GM20431 (cell line): Measurements from ENCODE around the gene MACROH2A1.

Experiments used
- in situ Hi-C: fragments of 300-500 bp; cut with MseI, MboI; formaldehyde crosslinking; loops from one replicate; pipeline ENCODE4 v1.15.0; 2020; ENCODE audit warnings: low sequenced_read_pairs; ENCODE audit not compliant: unreplicated experiment

The MACROH2A1 gene

GRCh38 chr5:135304352-135305221 lies 94.4 kb downstream of the MACROH2A1 start:
- in situ Hi-C loops, result no loop called here

GRCh38 chr5:135303582-135304173 lies 95.4 kb downstream of the MACROH2A1 start:
- in situ Hi-C loops, result no loop called here

- in situ Hi-C loops, result no loop called here
These were observed 101.9 kb downstream of the MACROH2A1 start for GRCh38 chr5:135296900-135297816.

- in situ Hi-C loops, result no loop called here
These were observed 103.2 kb downstream of the MACROH2A1 start for GRCh38 chr5:135295852-135296251.

GRCh38 chr5:135294793-135295192 lies 104.2 kb downstream of the MACROH2A1 start:
- in situ Hi-C loops, result no loop called here

- in situ Hi-C loops, result no loop called here
These were observed 109.4 kb downstream of the MACROH2A1 start for GRCh38 chr5:135289651-135290050.

GRCh38 chr5:135287551-135287950 lies 111.5 kb downstream of the MACROH2A1 start:
- in situ Hi-C loops, result no loop called here
